AG09309 (cell line): ENCODE data around the gene EIF4H.
"Not testable (repeated sequence)": the region's sequence is repeated elsewhere in the genome, so short reads cannot be mapped to it uniquely, and the experiment has no call there.

Source experiments
- DNase-seq: peaks from one replicate; pipeline ENCODE4 v3.0.0-alpha.2; 2010; ENCODE audit warnings: low read depth
- H3K4me3 ChIP-seq: 2 replicates; pipeline ENCODE4 v1.5.1; 2011; ENCODE audit warnings: mild to moderate bottlenecking, low read depth, low read length, moderate library complexity; ENCODE audit not compliant: control insufficient read depth
- TF ChIP-seq, protein P1 (sequence below): IDR thresholded peaks from 2 replicates; pipeline ENCODE4 v1.5.1; 2011; ENCODE audit warnings: mild to moderate bottlenecking, low read depth, low read length, inconsistent platforms; ENCODE audit not compliant: insufficient read depth, control insufficient read depth; ENCODE audit errors: missing control alignments

EIF4H gene

DNA sequence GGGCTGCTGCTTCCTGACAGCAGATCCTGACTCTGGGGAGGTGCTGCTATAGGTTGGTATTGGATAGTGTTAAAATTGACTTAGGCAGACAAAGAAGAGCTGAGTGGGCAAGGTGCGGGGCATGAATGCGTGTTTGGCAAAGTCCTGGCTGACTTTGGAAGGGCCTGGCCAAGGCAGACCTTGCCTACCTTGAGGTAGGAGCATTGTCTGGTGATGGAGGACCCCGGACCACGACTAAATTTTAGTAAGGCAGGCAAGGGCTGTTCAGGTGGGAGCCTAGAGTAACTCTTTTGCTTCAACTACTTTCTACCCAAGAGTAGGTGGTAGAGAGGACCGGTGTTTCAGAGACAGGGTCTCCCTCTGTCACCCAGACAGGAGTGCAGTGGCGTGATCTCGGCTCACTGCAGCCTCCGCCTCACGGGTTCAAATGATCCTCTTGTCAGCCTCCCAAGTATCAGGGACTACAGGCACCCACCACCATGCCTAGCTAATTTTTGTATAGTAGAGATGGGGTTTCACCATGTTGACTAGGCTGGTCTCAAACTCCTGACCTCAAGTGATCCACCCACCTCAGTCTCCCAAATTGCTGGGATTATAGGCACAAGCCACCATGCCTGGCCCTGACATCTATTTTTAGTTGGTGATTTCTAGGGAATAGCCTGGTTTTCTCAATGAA is 23.4 kb downstream of the EIF4H start:
- no peak for DNase-seq
- H3K4me3 ChIP-seq, result no peak overlapping the region
- TF ChIP-seq, protein P1, sequence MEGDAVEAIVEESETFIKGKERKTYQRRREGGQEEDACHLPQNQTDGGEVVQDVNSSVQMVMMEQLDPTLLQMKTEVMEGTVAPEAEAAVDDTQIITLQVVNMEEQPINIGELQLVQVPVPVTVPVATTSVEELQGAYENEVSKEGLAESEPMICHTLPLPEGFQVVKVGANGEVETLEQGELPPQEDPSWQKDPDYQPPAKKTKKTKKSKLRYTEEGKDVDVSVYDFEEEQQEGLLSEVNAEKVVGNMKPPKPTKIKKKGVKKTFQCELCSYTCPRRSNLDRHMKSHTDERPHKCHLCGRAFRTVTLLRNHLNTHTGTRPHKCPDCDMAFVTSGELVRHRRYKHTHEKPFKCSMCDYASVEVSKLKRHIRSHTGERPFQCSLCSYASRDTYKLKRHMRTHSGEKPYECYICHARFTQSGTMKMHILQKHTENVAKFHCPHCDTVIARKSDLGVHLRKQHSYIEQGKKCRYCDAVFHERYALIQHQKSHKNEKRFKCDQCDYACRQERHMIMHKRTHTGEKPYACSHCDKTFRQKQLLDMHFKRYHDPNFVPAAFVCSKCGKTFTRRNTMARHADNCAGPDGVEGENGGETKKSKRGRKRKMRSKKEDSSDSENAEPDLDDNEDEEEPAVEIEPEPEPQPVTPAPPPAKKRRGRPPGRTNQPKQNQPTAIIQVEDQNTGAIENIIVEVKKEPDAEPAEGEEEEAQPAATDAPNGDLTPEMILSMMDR, result no peak

DNA sequence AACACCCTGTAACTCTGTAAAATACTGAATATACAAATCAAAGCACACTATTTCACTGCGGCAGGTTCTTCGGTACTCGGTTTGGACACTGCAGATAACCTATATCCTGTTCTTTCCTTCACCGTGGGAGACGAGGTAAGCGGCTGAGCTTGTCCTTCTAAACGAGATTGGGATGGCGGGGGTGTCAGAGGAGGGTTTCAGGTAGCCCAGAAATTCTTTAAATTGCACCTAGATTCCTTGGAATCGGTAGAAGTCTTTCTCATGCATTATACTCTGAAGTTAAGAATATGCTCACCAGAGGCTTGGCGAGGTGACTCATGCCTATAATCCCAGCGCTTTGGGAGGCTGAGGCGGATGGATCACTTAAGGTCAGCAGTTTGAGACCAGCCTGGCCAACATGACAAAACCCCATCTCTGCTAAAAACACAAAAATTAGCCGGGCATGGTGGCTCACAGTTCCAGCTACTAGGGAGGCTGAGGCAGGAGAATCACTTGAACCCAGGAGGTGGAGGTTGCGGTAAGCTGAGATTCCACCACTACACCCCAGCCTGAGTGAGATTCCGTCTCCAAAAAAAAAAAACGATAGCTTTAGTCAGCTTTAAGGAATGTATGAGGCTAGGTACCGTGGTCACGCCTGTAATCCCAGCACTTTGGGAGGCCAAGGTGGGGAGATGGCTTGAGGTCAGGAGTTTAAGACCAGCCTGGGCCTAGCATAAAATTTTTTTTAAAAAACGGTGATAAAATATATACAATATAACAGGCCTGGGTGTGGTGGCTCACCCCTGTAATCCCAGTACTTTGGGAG is 25.6 kb downstream of the EIF4H start:
- no peak overlapping the region for H3K4me3 ChIP-seq
- DNase-seq, result no peak
- TF ChIP-seq, protein P1, result no peak

DNA sequence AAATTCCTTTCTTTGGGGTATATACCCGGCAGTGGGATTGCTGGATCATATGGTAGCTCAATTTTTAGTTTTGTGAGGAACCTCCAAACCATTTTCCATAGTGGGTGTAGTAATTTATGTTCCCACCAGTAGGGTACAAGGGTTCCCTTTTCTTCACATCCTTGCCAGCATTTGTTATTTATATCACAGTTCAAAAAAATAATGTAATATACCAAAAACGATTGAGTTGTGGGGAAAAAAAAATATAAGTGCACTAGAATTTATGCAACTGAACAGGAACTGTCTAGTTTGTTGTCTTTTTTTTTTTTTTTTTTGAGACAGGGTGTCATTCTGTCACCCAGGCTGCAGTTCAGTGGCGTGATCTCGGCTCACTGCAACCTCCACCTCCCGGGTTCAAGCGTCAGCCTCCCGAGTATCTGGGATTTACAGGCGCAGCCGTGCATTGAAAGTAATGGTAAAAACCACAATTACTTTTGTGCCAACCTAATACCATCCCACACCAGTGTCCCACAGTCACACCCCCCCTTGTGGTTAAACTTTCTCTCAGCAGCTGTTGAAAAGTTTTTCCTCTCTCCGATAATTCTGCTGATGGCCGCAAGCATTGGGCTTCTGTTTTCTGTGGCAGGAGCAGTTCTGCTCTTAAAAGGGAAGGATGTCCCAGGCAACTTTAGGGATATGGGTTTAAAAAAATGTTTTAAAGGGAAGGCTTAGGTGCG is 28.8 kb downstream of the EIF4H start:
- no peak overlapping the region for H3K4me3 ChIP-seq
- peak; percentile 29 for DNase-seq
- TF ChIP-seq, protein P1, result peak; percentile 70

- no peak for DNase-seq
- TF ChIP-seq, protein P1, result no peak
- no peak overlapping the region for H3K4me3 ChIP-seq
These were observed 29.9 kb downstream of the EIF4H start for GRCh38 chr7:74203956-74204618.

- H3K4me3 ChIP-seq, DNase-seq: not testable (repeated sequence)
These were observed 31.9 kb downstream of the EIF4H start for GRCh38 chr7:74206052-74206451.

DNA sequence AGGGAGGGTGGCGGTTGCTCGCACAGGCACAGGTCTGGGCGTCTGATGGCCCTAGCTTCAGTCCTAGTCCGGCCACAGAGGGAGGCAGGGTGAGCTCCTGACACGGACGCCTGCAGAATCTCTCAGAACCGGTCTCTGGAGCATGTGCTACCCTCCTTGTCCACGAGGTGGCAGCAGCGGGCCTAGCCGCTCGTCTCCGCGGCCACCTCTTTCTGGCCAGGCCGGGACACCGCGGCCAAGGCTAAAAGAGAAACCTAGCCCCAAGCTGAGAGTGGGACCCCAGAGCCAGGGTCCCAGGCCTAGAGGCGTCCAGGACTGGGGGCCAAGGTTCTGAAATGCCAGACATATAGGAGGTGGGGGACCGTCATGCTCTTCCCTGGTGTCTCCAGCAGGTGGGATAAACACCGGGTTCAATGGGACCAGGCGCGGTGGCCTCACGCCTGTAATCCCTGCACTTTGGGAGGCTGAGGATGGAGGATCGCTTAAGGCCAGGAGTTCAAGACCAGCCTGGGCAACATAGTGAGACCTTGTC is 32.5 kb downstream of the EIF4H start:
- 0 out of 2 replicates have a peak overlapping the region, but pooled peaks have one; percentile 17 for H3K4me3 ChIP-seq
- TF ChIP-seq, protein P1, result peak; percentile 95
- no peak for DNase-seq
